CD4-positive, alpha-beta T cell (primary cell): ENCODE data around the gene SH2D1A. TPM values are rescaled to one million over a fixed set of nuclear protein-coding genes. Genes with fewer than 3 reads are reported as not detected.

Experiments
- ATAC-seq: fragments of 200-7000 bp; cut with Tn5 transposase; one replicate; pipeline ENCODE4 v1.10.0; 2022; ENCODE audit warnings: mild to moderate bottlenecking; ENCODE audit not compliant: poor library complexity
- CTCF ChIA-PET: fragments of 350-600 bp; sonication (Branson Sonifier 250); formaldehyde crosslinking; loops from one replicate; lab custom pipeline; 2021; ENCODE audit warnings: antibody characterized with exemption, inconsistent platforms; lab: Charles Lee
- POLR2A ChIA-PET: fragments of 350-600 bp; sonication (Branson Sonifier 250); formaldehyde crosslinking; loops from one replicate; lab custom pipeline; 2021; ENCODE audit warnings: antibody characterized with exemption, inconsistent platforms; lab: Charles Lee
- DNase-seq, 14 experiments: peaks; one replicate each; pipeline ENCODE4 v3.0.0-alpha.2; 2013 to 2020; ENCODE audit warnings: mixed read lengths in 2 of 14
- H3K27ac ChIP-seq, 2 donors: one replicate each; pipeline versions ENCODE4 v1.5.1 to v1.7.0; 2013; ENCODE audit warnings: low read length in 2 of 2, low read depth in 1 of 2, mild to moderate bottlenecking in 1 of 2
- H3K27me3 ChIP-seq, 2 experiments: 1 replicate in 1 of 2; 2 replicates in 1 of 2; pipeline versions ENCODE4 v1.6.1 to v1.7.0; 2013; ENCODE audit warnings: low read length in 2 of 2, control low read depth in 1 of 2, mild to moderate bottlenecking in 1 of 2, moderate library complexity in 1 of 2; ENCODE audit not compliant: insufficient read depth in 2 of 2, control insufficient read depth in 1 of 2
- H3K36me3 ChIP-seq: one replicate; pipeline ENCODE4 v1.6.1; 2013; ENCODE audit warnings: low read length, control low read depth; ENCODE audit not compliant: insufficient read depth
- H3K4me1 ChIP-seq: one replicate; pipeline ENCODE4 v1.6.1; 2013; ENCODE audit warnings: low read length, control low read depth; ENCODE audit not compliant: insufficient read depth
- H3K4me3 ChIP-seq: one replicate; pipeline ENCODE4 v1.5.1; 2013; ENCODE audit warnings: mild to moderate bottlenecking, low read length, moderate library complexity
- H3K9me3 ChIP-seq, 2 experiments: 1 replicate in 1 of 2; 2 replicates in 1 of 2; pipeline versions ENCODE4 v1.6.1 to v1.7.0; 2013; ENCODE audit warnings: low read length in 2 of 2, mild to moderate bottlenecking in 2 of 2, control low read depth in 1 of 2, moderate library complexity in 1 of 2; ENCODE audit not compliant: control insufficient read depth in 1 of 2, insufficient read depth in 1 of 2
- H3K27ac Mint-ChIP-seq: one replicate; pipeline ENCODE4 v1.8.0; 2020; ENCODE audit warnings: mixed read lengths
- H3K27me3 Mint-ChIP-seq: one replicate; pipeline ENCODE4 v1.8.0; 2021; ENCODE audit warnings: mixed read lengths
- H3K36me3 Mint-ChIP-seq: one replicate; pipeline ENCODE4 v1.8.0; 2021; ENCODE audit warnings: low read depth, mixed read lengths
- H3K4me1 Mint-ChIP-seq: one replicate; pipeline ENCODE4 v1.8.0; 2021; ENCODE audit warnings: low read depth, mixed read lengths
- H3K4me3 Mint-ChIP-seq: one replicate; pipeline ENCODE4 v1.8.0; 2020; ENCODE audit warnings: mild to moderate bottlenecking, mixed read lengths
- H3K9me3 Mint-ChIP-seq: one replicate; pipeline ENCODE4 v1.8.0; 2020; ENCODE audit warnings: mixed read lengths
- CTCF ChIP-seq: fragments of 200-600 bp; IDR thresholded peaks from one replicate; pipeline ENCODE4 v1.8.0; 2022; ENCODE audit warnings: antibody characterized with exemption, mild to moderate bottlenecking
- intact Hi-C, 2 experiments: fragments of 100-400 bp; cut with DNase I in 1 of 2; cut with micrococcal nuclease in 1 of 2; formaldehyde crosslinking; loops; one replicate each; pipeline versions ENCODE4 v1.15.1 to v1.9.0; 2023 to 2025; cut with DNase I, micrococcal nuclease
- total RNA-seq, 174 experiments: library from RNA in 2 of 174; stranded (reverse) in 2 of 174; gene quantifications; one replicate each; pipeline ENCODE4 v1.2.3 and lab custom pipeline; 2021 to 2026

The SH2D1A gene
- total RNA-seq, 2 experiments from 2014 or later, result 39.6 to 41.5 TPM

- Histone ChIP-seq H3K4me3 (no peak overlapping the region), H3K27me3 (no peaks in the 10 kb centered on the region), H3K36me3 (no peaks in the 10 kb centered on the region), H3K4me1 (peaks cover 9% of the 10 kb centered on the region), H3K9me3 (no peaks in the 10 kb centered on the region), H3K27ac (no peak overlapping the region)
- CTCF ChIA-PET, result interaction anchor here (0.6 kb wide), 1 partner anchor 435 kb away, joined by 4 read pairs; no protein-coding TSS in a partner anchor
- POLR2A ChIA-PET, result interaction anchor here (1.4 kb wide), 1 partner anchor 16 kb away, joined by 3 read pairs; no protein-coding TSS in a partner anchor
- intact Hi-C loops, result no loop called here
- H3K36me3 Mint-ChIP-seq, result peaks cover 16% of the 10 kb centered on the region
- H3K9me3 Mint-ChIP-seq, result no peaks in the 10 kb centered on the region
- ATAC-seq (peak; percentile 66), DNase-seq (peak in 3 of 14 experiments; percentile 14 to 49 (median 23))
- peak overlapping the region; percentile 39 for H3K4me3 Mint-ChIP-seq
- peaks cover 46% of the 10 kb centered on the region for H3K4me1 Mint-ChIP-seq
- no peak for TF ChIP-seq CTCF
- peak overlapping the region; percentile 74 for H3K27ac Mint-ChIP-seq
- H3K27me3 Mint-ChIP-seq, result no peaks in the 10 kb centered on the region
These were observed 49.0 kb downstream of the SH2D1A start for GRCh38 chrX:124395145-124395880.

GRCh38 chrX:124401696-124402095 lies 55.3 kb downstream of the SH2D1A start:
- Histone ChIP-seq H3K27me3 (no peaks in the 10 kb centered on the region), H3K4me1 (no peaks in the 10 kb centered on the region), H3K27ac (no peak overlapping the region), H3K9me3 (no peaks in the 10 kb centered on the region), H3K36me3 (no peaks in the 10 kb centered on the region), H3K4me3 (no peak overlapping the region)
- ATAC-seq (no peak), DNase-seq (no peak)
- no peaks in the 10 kb centered on the region for H3K27me3 Mint-ChIP-seq
- CTCF ChIA-PET, result interaction anchor here (1.0 kb wide), 1 partner anchor 37 kb away, joined by 4 read pairs; no protein-coding TSS in a partner anchor
- no peaks in the 10 kb centered on the region for H3K9me3 Mint-ChIP-seq
- POLR2A ChIA-PET, result no interaction called here
- H3K4me3 Mint-ChIP-seq, result no peak overlapping the region
- intact Hi-C loops, result no loop called here
- H3K27ac Mint-ChIP-seq, result no peak overlapping the region
- no peak for TF ChIP-seq CTCF
- H3K36me3 Mint-ChIP-seq, result peaks cover 6% of the 10 kb centered on the region
- peaks cover 20% of the 10 kb centered on the region for H3K4me1 Mint-ChIP-seq

GRCh38 chrX:124405868-124406267 lies 59.5 kb downstream of the SH2D1A start:
- H3K9me3 Mint-ChIP-seq, result no peaks in the 10 kb centered on the region
- H3K27me3 Mint-ChIP-seq, result no peaks in the 10 kb centered on the region
- H3K27ac Mint-ChIP-seq, result no peak overlapping the region
- Histone ChIP-seq H3K27ac (no peak overlapping the region), H3K4me3 (no peak overlapping the region), H3K36me3 (no peaks in the 10 kb centered on the region), H3K27me3 (no peaks in the 10 kb centered on the region), H3K4me1 (no peaks in the 10 kb centered on the region), H3K9me3 (no peaks in the 10 kb centered on the region)
- H3K4me3 Mint-ChIP-seq, result no peak overlapping the region
- peaks cover 20% of the 10 kb centered on the region for H3K4me1 Mint-ChIP-seq
- no peak for TF ChIP-seq CTCF
- intact Hi-C loops, result loop anchor here in 1 of 2 experiments (5.0 kb wide), 1 partner anchor 726 kb away; no protein-coding TSS in a partner anchor
- ChIA-PET CTCF (no interaction called here), POLR2A (no interaction called here)
- no peak for DNase-seq
- peaks cover 6% of the 10 kb centered on the region for H3K36me3 Mint-ChIP-seq
- ATAC-seq, result no peak
